ENCODE data around the gene ECPAS.

The ECPAS gene

GRCh38 chr9:111330124-111330523 lies 154.1 kb downstream of the ECPAS start, which contains the start of gene OR2K2:
Gene OR2K2, minus strand, starts transcription at chr9:111330224. Its CDS starts 1,791 bp downstream, at chr9:111328433.
- no peak for DNase-seq

- DNase-seq = no peak
Measured at GRCh38 chr9:111320631-111321030, 163.6 kb downstream of the ECPAS start.

- DNase-seq = no peak
Measured at GRCh38 chr9:111316796-111317195, 167.4 kb downstream of the ECPAS start.
